Measurements from ENCODE around the gene SUFU. TPM values are rescaled to one million over a fixed set of nuclear protein-coding genes. Genes with fewer than 3 reads are reported as not detected.

The SUFU gene
- total RNA-seq, 1 donor from 2014 or later: 8.9 TPM

GRCh38 chr10:102652170-102652916 lies 148.6 kb downstream of the SUFU start:
- Histone ChIP-seq H3K36me3 (ENCODE audit: control insufficient read depth, insufficient read depth, low read length) (peaks cover 2% of the 10 kb centered on the region), H3K4me3 (ENCODE audit: low read depth, low read length) (no peak overlapping the region), H3K27me3 (ENCODE audit: control insufficient read depth, insufficient read depth, low read length) (no peaks in the 10 kb centered on the region)
- TF ChIP-seq CTCF (IDR thresholded peaks at IDR 0.05; ENCODE audit: insufficient read depth, low read length, poor library complexity, severe bottlenecking): no peak
- no peak for DNase-seq (ENCODE audit: low read depth)

- H3K27me3 ChIP-seq (ENCODE audit: control insufficient read depth, insufficient read depth, low read length): no peaks in the 10 kb centered on the region
- no peak overlapping the region for H3K4me3 ChIP-seq (ENCODE audit: low read depth, low read length)
- TF ChIP-seq CTCF (IDR thresholded peaks at IDR 0.05; ENCODE audit: insufficient read depth, low read length, poor library complexity, severe bottlenecking): no peak
- no peak for DNase-seq (ENCODE audit: low read depth)
- peaks cover 2% of the 10 kb centered on the region for H3K36me3 ChIP-seq (ENCODE audit: control insufficient read depth, insufficient read depth, low read length)
These were observed 149.3 kb downstream of the SUFU start for GRCh38 chr10:102653060-102653459.

GRCh38 chr10:102654566-102654965 lies 150.8 kb downstream of the SUFU start:
- peaks cover 2% of the 10 kb centered on the region for H3K36me3 ChIP-seq (ENCODE audit: control insufficient read depth, insufficient read depth, low read length)

GRCh38 chr10:102654969-102655368 lies 151.2 kb downstream of the SUFU start:
- DNase-seq (ENCODE audit: low read depth): no peak
- Histone ChIP-seq H3K27me3 (ENCODE audit: control insufficient read depth, insufficient read depth, low read length) (no peaks in the 10 kb centered on the region), H3K4me3 (ENCODE audit: low read depth, low read length) (no peak overlapping the region), H3K36me3 (ENCODE audit: control insufficient read depth, insufficient read depth, low read length) (peaks cover 2% of the 10 kb centered on the region)
- no peak for TF ChIP-seq CTCF (IDR thresholded peaks at IDR 0.05; ENCODE audit: insufficient read depth, low read length, poor library complexity, severe bottlenecking)

More at GRCh38 chr10:102654566-102654965, 150.8 kb downstream of the SUFU start:
- DNase-seq (ENCODE audit: low read depth): no peak
- Histone ChIP-seq H3K4me3 (ENCODE audit: low read depth, low read length) (no peak overlapping the region), H3K27me3 (ENCODE audit: control insufficient read depth, insufficient read depth, low read length) (no peaks in the 10 kb centered on the region)
- TF ChIP-seq CTCF (IDR thresholded peaks at IDR 0.05; ENCODE audit: insufficient read depth, low read length, poor library complexity, severe bottlenecking): no peak

- no peak for TF ChIP-seq CTCF (IDR thresholded peaks at IDR 0.05; ENCODE audit: insufficient read depth, low read length, poor library complexity, severe bottlenecking)
- H3K4me3 ChIP-seq (ENCODE audit: low read depth, low read length): no peak overlapping the region
- no peaks in the 10 kb centered on the region for H3K27me3 ChIP-seq (ENCODE audit: control insufficient read depth, insufficient read depth, low read length)
- DNase-seq (ENCODE audit: low read depth): no peak
- H3K36me3 ChIP-seq (ENCODE audit: control insufficient read depth, insufficient read depth, low read length): peaks cover 2% of the 10 kb centered on the region
These were observed 152.3 kb downstream of the SUFU start for GRCh38 chr10:102656026-102656425.

All from kidney epithelial cell (primary cell).